ENCODE data around the gene MRAS.

The MRAS gene

GRCh38 chr3:138438896-138439295, 90.5 kb downstream of the MRAS start:
- Histone ChIP-seq H3K4me1 (ENCODE audit: low read depth, poor library complexity, severe bottlenecking) (no peaks in the 10 kb centered on the region), H3K36me3 (ENCODE audit: insufficient read depth) (no peaks in the 10 kb centered on the region), H2AFZ (ENCODE audit: low read depth) (no peak overlapping the region), H3K4me2 (no peak overlapping the region), H4K20me1 (ENCODE audit: insufficient read depth) (no peaks in the 10 kb centered on the region), H3K4me3 (IDR thresholded peaks at IDR 0.05; ENCODE audit: insufficient read depth, low read depth, low read length) (no peak overlapping the region), H3K9ac (no peak overlapping the region), H3K27me3 (ENCODE audit: insufficient read depth, low read depth) (no peaks in the 10 kb centered on the region), H3K27ac (no peak overlapping the region), H3K79me2 (ENCODE audit: insufficient read depth, low read depth) (no peaks in the 10 kb centered on the region)
- TF ChIP-seq, protein P1, sequence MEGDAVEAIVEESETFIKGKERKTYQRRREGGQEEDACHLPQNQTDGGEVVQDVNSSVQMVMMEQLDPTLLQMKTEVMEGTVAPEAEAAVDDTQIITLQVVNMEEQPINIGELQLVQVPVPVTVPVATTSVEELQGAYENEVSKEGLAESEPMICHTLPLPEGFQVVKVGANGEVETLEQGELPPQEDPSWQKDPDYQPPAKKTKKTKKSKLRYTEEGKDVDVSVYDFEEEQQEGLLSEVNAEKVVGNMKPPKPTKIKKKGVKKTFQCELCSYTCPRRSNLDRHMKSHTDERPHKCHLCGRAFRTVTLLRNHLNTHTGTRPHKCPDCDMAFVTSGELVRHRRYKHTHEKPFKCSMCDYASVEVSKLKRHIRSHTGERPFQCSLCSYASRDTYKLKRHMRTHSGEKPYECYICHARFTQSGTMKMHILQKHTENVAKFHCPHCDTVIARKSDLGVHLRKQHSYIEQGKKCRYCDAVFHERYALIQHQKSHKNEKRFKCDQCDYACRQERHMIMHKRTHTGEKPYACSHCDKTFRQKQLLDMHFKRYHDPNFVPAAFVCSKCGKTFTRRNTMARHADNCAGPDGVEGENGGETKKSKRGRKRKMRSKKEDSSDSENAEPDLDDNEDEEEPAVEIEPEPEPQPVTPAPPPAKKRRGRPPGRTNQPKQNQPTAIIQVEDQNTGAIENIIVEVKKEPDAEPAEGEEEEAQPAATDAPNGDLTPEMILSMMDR (conservative IDR thresholded peaks at IDR 0.05; ENCODE audit: low read depth, low read length) = no peak

DNA sequence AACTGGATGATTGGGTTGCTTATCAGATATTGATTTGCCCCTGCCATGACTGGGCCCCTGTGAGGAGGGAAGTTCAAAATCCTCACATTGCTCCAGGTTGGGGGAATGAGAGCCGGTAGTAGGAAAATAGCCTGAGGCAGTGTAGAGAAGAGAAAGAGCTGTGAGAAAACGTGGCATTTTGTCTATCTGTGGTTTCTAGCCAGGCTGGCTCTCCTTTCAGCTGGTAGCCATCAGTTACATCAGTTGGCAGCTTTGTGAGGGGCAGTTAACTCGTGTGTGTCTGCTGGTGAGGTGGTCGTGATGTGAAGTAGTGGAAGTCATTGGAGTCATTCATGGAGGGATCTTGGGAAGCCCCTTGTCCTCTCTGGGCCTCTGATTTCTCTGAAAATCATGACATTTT, 91.3 kb downstream of the MRAS start:
- no peak overlapping the region for H3K9ac ChIP-seq
- H3K79me2 ChIP-seq (ENCODE audit: insufficient read depth, low read depth) = no peaks in the 10 kb centered on the region
- TF ChIP-seq, protein P1 (conservative IDR thresholded peaks at IDR 0.05; ENCODE audit: low read depth, low read length) = no peak
- H3K27ac ChIP-seq = no peak overlapping the region
- H4K20me1 ChIP-seq (ENCODE audit: insufficient read depth) = no peaks in the 10 kb centered on the region
- H3K4me3 ChIP-seq (IDR thresholded peaks at IDR 0.05; ENCODE audit: insufficient read depth, low read depth, low read length) = no peak overlapping the region
- H3K4me2 ChIP-seq = no peak overlapping the region
- H3K4me1 ChIP-seq (ENCODE audit: low read depth, poor library complexity, severe bottlenecking) = no peaks in the 10 kb centered on the region
- no peak overlapping the region for H2AFZ ChIP-seq (ENCODE audit: low read depth)
- H3K27me3 ChIP-seq (ENCODE audit: insufficient read depth, low read depth) = no peaks in the 10 kb centered on the region
- no peaks in the 10 kb centered on the region for H3K36me3 ChIP-seq (ENCODE audit: insufficient read depth)

- no peak overlapping the region for H3K4me2 ChIP-seq
Measured at GRCh38 chr3:138440121-138440521, 91.7 kb downstream of the MRAS start.

GRCh38 chr3:138440596-138440995, 92.2 kb downstream of the MRAS start:
- Histone ChIP-seq H4K20me1 (ENCODE audit: insufficient read depth) (no peaks in the 10 kb centered on the region), H3K27me3 (ENCODE audit: insufficient read depth, low read depth) (no peaks in the 10 kb centered on the region), H2AFZ (ENCODE audit: low read depth) (no peak overlapping the region), H3K4me2 (no peak overlapping the region), H3K36me3 (ENCODE audit: insufficient read depth) (no peaks in the 10 kb centered on the region), H3K9ac (no peak overlapping the region), H3K4me3 (IDR thresholded peaks at IDR 0.05; ENCODE audit: insufficient read depth, low read depth, low read length) (no peak overlapping the region), H3K4me1 (ENCODE audit: low read depth, poor library complexity, severe bottlenecking) (no peaks in the 10 kb centered on the region), H3K79me2 (ENCODE audit: insufficient read depth, low read depth) (no peaks in the 10 kb centered on the region), H3K27ac (no peak overlapping the region)
- TF ChIP-seq, protein P1 (conservative IDR thresholded peaks at IDR 0.05; ENCODE audit: low read depth, low read length) = no peak

More at GRCh38 chr3:138440121-138440521, 91.7 kb downstream of the MRAS start:
- H3K4me1 ChIP-seq (ENCODE audit: low read depth, poor library complexity, severe bottlenecking) = no peaks in the 10 kb centered on the region
- H3K27ac ChIP-seq = no peak overlapping the region
- H4K20me1 ChIP-seq (ENCODE audit: insufficient read depth) = no peaks in the 10 kb centered on the region
- H2AFZ ChIP-seq (ENCODE audit: low read depth) = no peak overlapping the region
- no peaks in the 10 kb centered on the region for H3K79me2 ChIP-seq (ENCODE audit: insufficient read depth, low read depth)
- no peaks in the 10 kb centered on the region for H3K36me3 ChIP-seq (ENCODE audit: insufficient read depth)
- H3K9ac ChIP-seq = no peak overlapping the region
- TF ChIP-seq, protein P1 (conservative IDR thresholded peaks at IDR 0.05; ENCODE audit: low read depth, low read length) = no peak
- no peak overlapping the region for H3K4me3 ChIP-seq (IDR thresholded peaks at IDR 0.05; ENCODE audit: insufficient read depth, low read depth, low read length)
- H3K27me3 ChIP-seq (ENCODE audit: insufficient read depth, low read depth) = no peaks in the 10 kb centered on the region

All from KMS-11 (cell line).